Smooth muscle cell (in vitro differentiated cells): ENCODE data around the gene LHFPL2. TPM values are rescaled to one million over a fixed set of nuclear protein-coding genes. Genes with fewer than 3 reads are reported as not detected.
A peak's percentile ranks its signal among the peaks of the same experiment; 100 is the strongest.

Source experiments
- DNase-seq: peaks from one replicate; lab custom pipeline; 2025; ENCODE audit not compliant: unreplicated experiment; lab: John Stamatoyannopoulos, UW
- H2AFZ ChIP-seq: fragments of 200-600 bp; sonication (generic); 2 replicates; pipeline ENCODE4 v1.6.0; 2016; ENCODE audit warnings: antibody characterized with exemption, low read depth, mild to moderate bottlenecking
- H3F3A ChIP-seq: fragments of 200-600 bp; sonication (generic); 2 replicates; pipeline ENCODE4 v1.6.0; 2017; ENCODE audit warnings: antibody characterized with exemption, low read depth
- H3K27ac ChIP-seq: fragments of 200-600 bp; sonication (generic); 2 replicates; pipeline ENCODE4 v1.5.1; 2016; ENCODE audit warnings: low read depth, mild to moderate bottlenecking
- H3K27me3 ChIP-seq: fragments of 200-600 bp; sonication (generic); 2 replicates; pipeline ENCODE4 v1.6.1; 2016; ENCODE audit warnings: low read depth, mild to moderate bottlenecking
- H3K36me3 ChIP-seq: fragments of 200-600 bp; sonication (generic); 2 replicates; pipeline ENCODE4 v1.5.1; 2016; ENCODE audit warnings: low read depth
- H3K4me1 ChIP-seq: fragments of 200-600 bp; sonication (generic); 2 replicates; pipeline ENCODE4 v1.5.1; 2016; ENCODE audit warnings: low read depth
- H3K4me2 ChIP-seq: fragments of 200-600 bp; sonication (generic); 2 replicates; pipeline ENCODE4 v1.6.0; 2016; ENCODE audit warnings: mild to moderate bottlenecking
- H3K4me3 ChIP-seq: fragments of 200-600 bp; sonication (generic); 2 replicates; pipeline ENCODE4 v1.5.1; 2016; ENCODE audit warnings: mild to moderate bottlenecking
- H3K79me2 ChIP-seq: fragments of 200-600 bp; sonication (generic); 2 replicates; pipeline ENCODE4 v1.6.0; 2016; ENCODE audit warnings: low read depth, mild to moderate bottlenecking
- H3K9ac ChIP-seq: fragments of 200-600 bp; sonication (generic); 2 replicates; pipeline ENCODE4 v1.6.0; 2016; ENCODE audit warnings: low read depth
- H3K9me3 ChIP-seq: fragments of 200-600 bp; sonication (generic); replicated peaks from 2 replicates; pipeline ENCODE4 v1.5.1; 2016; ENCODE audit warnings: low read depth
- H4K20me1 ChIP-seq: fragments of 200-600 bp; sonication (generic); 2 replicates; pipeline ENCODE4 v1.6.0; 2016; ENCODE audit warnings: low read depth
- WGBS: methylation state at CpG from one replicate; pipeline ENCODE4 v1.1.7; 2016; ENCODE audit warnings: low lambda C conversion rate; 5-methylcytosine and 5-hydroxymethylcytosine counted together
- polyA plus RNA-seq: library from polyadenylated mRNA; unstranded; fragments of >200 nt; fragmentation: Nextera tagmentation; extraction: Ambion mirVana; gene quantifications from 2 replicates; pipeline ENCODE4 v1.2.1, GENCODE V29; 2016
- total RNA-seq: library from RNA; depleted of rRNA; stranded (reverse); fragments of >200 nt; gene quantifications from 2 replicates; pipeline ENCODE4 v1.2.3, GENCODE V29; 2014
- TF ChIP-seq, protein P1 (sequence below): fragments of 200-600 bp; sonication (generic); IDR thresholded peaks from 2 replicates; pipeline ENCODE4 v1.5.1; 2017; ENCODE audit warnings: borderline replicate concordance, mild to moderate bottlenecking, antibody characterized with exemption; ENCODE audit not compliant: insufficient read depth, poor library complexity, severe bottlenecking

Gene LHFPL2
- total and polyA plus RNA-seq, 2 experiments from 2014 or later = 13.4 to 18.6 TPM

DNA sequence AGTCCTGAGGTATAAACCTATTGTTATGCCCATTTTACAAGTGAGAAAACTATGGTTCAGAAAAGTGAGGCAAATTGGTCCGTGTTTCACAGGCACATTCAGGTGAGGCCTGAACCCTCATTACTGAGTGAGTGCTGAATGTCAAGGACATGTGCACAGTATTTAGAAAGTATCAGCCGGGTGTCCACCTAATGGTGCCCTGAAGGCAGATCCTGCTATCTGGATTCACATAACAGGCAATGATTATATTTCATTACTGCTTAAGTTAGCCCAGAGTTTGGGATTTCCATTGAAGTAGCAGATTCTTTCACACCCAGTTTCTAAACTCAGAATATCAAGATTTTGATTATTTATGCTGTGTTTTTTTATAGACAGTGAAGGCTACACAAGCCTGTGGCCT, 142.7 kb downstream of the LHFPL2 start:
- no peak for DNase-seq
- Histone ChIP-seq H3K27me3 (no peaks in the 10 kb centered on the region), H3K27ac (peak overlapping the region; percentile 94), H3K36me3 (no peaks in the 10 kb centered on the region), H4K20me1 (peaks cover 13% of the 10 kb centered on the region), H3K79me2 (peaks cover 20% of the 10 kb centered on the region), H3K4me2 (peak overlapping the region; percentile 53), H3K4me3 (no peak overlapping the region), H3K9ac (peak overlapping the region; percentile 67), H3K9me3 (no peaks in the 10 kb centered on the region), H3K4me1 (peaks cover 29% of the 10 kb centered on the region), H3F3A (peaks cover 30% of the 10 kb centered on the region), H2AFZ (no peak overlapping the region)
- TF ChIP-seq, protein P1, sequence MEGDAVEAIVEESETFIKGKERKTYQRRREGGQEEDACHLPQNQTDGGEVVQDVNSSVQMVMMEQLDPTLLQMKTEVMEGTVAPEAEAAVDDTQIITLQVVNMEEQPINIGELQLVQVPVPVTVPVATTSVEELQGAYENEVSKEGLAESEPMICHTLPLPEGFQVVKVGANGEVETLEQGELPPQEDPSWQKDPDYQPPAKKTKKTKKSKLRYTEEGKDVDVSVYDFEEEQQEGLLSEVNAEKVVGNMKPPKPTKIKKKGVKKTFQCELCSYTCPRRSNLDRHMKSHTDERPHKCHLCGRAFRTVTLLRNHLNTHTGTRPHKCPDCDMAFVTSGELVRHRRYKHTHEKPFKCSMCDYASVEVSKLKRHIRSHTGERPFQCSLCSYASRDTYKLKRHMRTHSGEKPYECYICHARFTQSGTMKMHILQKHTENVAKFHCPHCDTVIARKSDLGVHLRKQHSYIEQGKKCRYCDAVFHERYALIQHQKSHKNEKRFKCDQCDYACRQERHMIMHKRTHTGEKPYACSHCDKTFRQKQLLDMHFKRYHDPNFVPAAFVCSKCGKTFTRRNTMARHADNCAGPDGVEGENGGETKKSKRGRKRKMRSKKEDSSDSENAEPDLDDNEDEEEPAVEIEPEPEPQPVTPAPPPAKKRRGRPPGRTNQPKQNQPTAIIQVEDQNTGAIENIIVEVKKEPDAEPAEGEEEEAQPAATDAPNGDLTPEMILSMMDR = no peak
- WGBS = 64% methylated on average over 2 of the region's 2 CpGs

DNA sequence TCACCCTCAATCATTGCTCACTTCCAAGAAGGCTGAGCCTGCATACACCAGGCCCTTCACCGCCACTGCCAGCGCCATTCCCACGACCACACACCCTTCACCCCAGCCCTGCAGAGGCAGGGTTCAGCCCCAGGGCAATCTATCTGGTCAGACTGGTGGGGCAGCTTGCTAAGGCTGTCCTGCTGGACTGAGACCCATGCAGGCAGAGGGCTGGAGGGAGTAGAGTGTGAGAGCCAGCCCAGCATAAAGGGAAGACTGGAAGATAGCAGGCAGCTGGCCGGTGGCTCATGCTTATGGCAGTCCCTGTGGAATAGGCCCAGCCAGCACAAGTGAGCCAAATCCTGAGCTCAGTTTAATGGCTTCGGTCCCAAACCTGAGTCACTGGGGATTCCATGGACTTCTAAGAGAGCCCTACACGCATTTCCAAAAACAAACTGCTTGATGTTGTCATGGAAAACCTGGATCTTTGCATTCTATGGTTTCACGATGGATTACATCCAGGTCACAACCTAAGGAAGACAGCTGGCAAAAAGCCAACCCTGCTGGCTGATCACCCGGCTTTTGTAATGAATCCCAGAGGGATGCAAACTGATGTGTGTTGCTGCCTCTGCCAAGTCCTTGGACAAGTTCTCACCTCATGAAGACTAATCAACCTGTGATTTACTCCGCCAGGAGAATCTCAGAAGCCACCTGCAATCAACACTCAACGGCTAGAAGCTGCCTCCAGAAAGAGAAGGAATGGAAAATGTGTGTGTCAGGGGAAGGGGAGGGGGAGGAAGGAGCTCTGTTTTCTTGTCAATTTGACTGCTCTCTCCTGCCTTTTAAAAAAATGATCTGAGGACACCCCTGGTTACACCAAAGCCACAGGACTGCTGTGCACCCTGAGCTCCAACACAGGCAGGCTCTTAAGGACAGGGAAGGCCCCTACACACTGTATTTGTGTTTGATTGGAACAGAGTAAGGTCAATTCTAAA, 143.6 kb downstream of the LHFPL2 start:
- H4K20me1 ChIP-seq = peaks cover 13% of the 10 kb centered on the region
- peaks cover 26% of the 10 kb centered on the region for H3K79me2 ChIP-seq
- WGBS = 19% methylated on average over 10 of the region's 10 CpGs
- H3K9me3 ChIP-seq = no peaks in the 10 kb centered on the region
- peak; percentile 18 for DNase-seq
- H3K4me3 ChIP-seq = no peak overlapping the region
- TF ChIP-seq, protein P1 = no peak
- no peak overlapping the region for H2AFZ ChIP-seq
- peak overlapping the region; percentile 67 for H3K9ac ChIP-seq
- peaks cover 26% of the 10 kb centered on the region for H3K4me1 ChIP-seq
- no peaks in the 10 kb centered on the region for H3K27me3 ChIP-seq
- H3K27ac ChIP-seq = peak overlapping the region; percentile 94
- peak overlapping the region; percentile 53 for H3K4me2 ChIP-seq
- no peaks in the 10 kb centered on the region for H3K36me3 ChIP-seq
- H3F3A ChIP-seq = peaks cover 31% of the 10 kb centered on the region

DNA sequence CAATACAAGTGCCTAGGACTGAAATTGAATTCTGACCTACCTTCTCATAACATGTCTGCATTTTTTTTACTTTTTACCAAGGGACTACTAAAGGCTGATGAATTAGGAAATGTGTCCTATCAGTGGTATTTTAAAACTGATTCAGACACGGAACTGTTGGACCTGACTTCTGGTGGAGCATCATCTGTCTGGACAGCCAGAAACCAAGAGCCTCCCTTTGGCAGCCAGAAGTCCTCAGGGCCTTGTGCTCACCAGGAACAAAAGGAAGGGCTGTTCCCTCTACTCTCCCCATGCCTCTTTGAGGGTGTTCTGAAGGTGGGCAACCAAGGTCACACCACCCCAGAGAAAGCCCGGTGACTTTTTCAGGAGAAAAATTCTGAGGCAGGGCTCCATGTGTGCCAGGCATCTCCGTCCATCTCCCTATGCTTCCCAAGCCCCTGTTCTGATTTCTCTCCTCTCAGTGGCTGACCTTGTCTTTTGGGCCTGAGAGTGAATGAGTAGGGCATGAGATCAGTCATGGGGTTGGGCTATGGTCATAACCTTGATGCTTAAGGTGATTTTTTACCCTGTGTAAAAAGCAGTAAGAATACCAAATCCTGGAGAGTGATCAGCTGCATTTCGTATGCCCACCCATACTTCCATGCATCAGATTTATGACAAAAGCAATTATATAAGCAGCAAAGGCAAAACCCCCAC, 144.5 kb downstream of the LHFPL2 start:
- peak overlapping the region; percentile 52 for H3K4me2 ChIP-seq
- WGBS = 87% methylated on average over 4 of the region's 4 CpGs
- TF ChIP-seq, protein P1 = no peak
- no peaks in the 10 kb centered on the region for H3K36me3 ChIP-seq
- H4K20me1 ChIP-seq = peaks cover 4% of the 10 kb centered on the region
- peaks cover 38% of the 10 kb centered on the region for H3F3A ChIP-seq
- H3K9me3 ChIP-seq = no peaks in the 10 kb centered on the region
- H3K4me1 ChIP-seq = peaks cover 21% of the 10 kb centered on the region
- H3K27ac ChIP-seq = peak overlapping the region; percentile 94
- DNase-seq = no peak
- H3K4me3 ChIP-seq = no peak overlapping the region
- peak overlapping the region; percentile 67 for H3K9ac ChIP-seq
- H2AFZ ChIP-seq = no peak overlapping the region
- no peaks in the 10 kb centered on the region for H3K27me3 ChIP-seq
- H3K79me2 ChIP-seq = peaks cover 35% of the 10 kb centered on the region
